H54 (cell line): ENCODE measurements around the gene CTDSPL.

Experiments used
- DNase-seq: peaks from one replicate; pipeline ENCODE4 v3.0.0; 2011; ENCODE audit warnings: low spot score, mixed read lengths; ENCODE audit not compliant: insufficient read length
- FAIRE-seq: peaks from 3 replicates; lab custom pipeline; 2011; peaks lifted over from hg19 to GRCh38; lab: Jason Lieb, UNC
- POLR2A ChIP-seq: IDR thresholded peaks from 2 replicates; pipeline ENCODE4 v1.6.1; 2011; ENCODE audit warnings: low read depth, mild to moderate bottlenecking, low read length

Gene CTDSPL

DNA sequence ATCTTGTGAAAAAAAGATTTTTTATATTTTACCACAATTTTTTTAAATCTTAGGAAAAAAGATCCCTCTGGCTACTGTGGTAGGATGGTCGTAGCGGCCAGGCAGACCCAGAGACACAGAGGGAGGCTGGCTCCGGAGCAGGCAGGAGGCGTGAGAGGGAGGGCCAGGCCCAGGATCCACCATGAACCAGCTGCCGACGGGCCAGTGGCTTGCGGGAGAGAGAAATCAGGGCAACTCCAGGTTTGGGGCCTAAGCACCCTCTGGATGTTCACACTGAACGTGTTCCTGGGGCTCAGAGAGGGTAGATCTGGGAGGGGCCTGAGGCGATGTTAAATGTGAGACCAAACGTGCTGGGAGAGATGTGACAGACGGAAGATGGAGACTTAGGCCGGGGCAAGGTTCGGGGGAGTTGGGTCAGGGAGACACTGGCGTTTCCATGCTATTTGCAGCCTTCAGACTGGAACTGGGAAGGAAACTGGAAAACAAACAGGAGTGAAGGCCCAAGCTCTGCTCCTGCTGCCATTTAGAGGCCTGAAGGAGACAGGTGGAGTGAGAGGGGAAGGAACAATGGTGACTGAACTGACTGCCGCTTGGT lies 127.3 kb downstream of the CTDSPL start:
- no peak for TF ChIP-seq POLR2A
- no peak for FAIRE-seq
- no peak for DNase-seq

DNA sequence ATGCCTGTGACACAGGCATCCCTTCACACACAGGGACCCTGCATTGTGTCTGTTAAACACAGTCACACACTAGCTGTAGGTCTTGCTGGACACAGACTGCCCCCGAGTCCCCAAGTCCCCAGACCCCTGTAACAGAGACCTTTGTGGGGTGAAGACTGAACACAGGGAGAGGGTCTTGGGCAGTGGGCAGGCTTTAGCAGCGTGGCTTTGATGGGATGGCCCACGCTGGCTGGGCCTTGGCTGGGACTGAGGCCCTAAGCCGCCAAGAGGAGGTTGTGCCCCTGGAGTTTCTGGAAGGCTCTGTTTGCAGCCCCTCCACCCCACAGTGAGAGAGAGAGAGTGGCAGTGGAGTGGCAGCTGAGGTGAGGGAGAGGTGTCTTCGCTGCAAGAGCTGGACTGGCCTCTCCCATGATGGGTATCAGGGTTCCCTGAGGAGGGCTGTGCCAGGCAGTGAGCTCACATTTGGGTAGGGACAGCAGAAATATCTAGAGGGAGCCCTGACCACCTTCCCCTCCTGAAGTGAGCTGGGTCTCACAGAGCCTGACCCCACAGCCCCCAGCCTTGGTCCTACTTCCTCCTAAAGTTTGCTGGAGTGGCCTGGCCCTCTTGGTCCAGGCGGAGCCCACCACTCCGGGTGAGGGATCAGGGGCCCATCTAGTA lies 128.3 kb downstream of the CTDSPL start:
- FAIRE-seq (no peak), DNase-seq (no peak)
- no peak for TF ChIP-seq POLR2A

DNA sequence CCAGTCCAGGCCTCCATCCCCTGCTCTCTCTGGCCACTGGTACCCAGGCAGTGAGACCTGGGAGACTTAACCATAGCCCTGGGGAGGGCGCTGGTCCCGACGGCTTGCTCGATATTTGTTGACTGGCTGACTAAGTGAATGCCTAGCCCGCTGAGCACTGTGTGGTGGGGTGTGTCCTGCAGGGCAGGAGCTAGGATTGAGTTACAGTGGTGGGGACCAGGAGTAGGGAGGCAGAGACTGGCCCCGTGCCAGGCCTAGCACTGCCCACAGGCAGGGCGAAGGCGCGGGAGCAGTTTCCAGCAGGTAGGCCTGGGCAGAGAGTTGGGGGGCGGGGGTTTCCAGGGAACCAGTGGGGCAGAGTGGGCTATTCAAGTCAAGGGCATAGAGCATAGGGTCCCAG lies 128.8 kb downstream of the CTDSPL start, which contains the start of gene VILL:
TSS of gene VILL (plus strand) at position 260 of the 400 bp plus-strand sequence. CDS start 2,887 bp downstream, outside the sequence.
- DNase-seq (no peak), FAIRE-seq (no peak)
- TF ChIP-seq POLR2A, result no peak

DNA sequence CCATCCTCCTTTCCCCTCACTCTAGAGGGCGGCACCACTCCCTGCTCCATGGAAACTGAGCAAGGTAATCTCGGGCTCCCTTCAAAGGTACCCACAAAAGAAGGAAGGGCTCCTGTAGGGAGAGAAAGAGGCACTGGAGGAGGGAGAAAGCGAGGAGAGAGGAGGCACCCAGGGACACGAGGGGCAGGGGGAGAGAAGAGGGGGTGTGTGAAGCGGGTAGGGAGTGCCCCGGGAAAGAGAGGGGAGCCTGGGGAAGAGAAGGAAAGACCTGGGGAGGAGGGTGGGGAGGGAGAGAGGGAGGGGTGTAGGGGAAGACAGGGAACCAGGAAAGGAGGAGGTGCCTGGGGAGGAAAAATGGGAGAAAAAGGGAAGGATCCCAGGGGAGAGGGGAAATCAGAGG lies 129.4 kb downstream of the CTDSPL start:
- FAIRE-seq (no peak), DNase-seq (no peak)
- TF ChIP-seq POLR2A, result no peak

GRCh38 chr3:37991823-37992222 lies 130.1 kb downstream of the CTDSPL start:
- no peak for TF ChIP-seq POLR2A
- FAIRE-seq (no peak), DNase-seq (no peak)

GRCh38 chr3:37992271-37993066 lies 130.8 kb downstream of the CTDSPL start:
- TF ChIP-seq POLR2A, result no peak
- no peak for DNase-seq

GRCh38 chr3:37993067-37993455 lies 131.4 kb downstream of the CTDSPL start:
- TF ChIP-seq POLR2A, result no peak
- DNase-seq, result no peak
- FAIRE-seq, result no peak

More at GRCh38 chr3:37992271-37993066, 130.8 kb downstream of the CTDSPL start:
- FAIRE-seq, result no peak

DNA sequence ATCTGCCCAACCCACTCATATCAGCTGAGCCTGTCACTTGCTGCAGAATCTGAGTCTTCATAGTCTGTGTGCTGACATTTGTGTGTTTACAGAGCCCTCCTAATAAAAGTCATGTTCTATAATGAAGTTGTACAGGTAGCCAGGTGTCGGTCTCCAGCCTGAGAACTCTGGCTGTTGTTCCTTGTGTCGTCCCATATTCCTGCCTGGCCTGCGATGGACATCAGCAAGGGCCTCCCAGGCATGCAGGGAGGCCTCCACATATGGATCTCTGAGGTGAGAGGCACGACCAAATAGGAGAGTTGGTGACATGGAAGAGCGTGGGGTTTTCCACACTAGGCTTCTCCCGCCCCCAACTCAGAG lies 131.8 kb downstream of the CTDSPL start:
- no peak for TF ChIP-seq POLR2A
- DNase-seq (no peak), FAIRE-seq (no peak)

DNA sequence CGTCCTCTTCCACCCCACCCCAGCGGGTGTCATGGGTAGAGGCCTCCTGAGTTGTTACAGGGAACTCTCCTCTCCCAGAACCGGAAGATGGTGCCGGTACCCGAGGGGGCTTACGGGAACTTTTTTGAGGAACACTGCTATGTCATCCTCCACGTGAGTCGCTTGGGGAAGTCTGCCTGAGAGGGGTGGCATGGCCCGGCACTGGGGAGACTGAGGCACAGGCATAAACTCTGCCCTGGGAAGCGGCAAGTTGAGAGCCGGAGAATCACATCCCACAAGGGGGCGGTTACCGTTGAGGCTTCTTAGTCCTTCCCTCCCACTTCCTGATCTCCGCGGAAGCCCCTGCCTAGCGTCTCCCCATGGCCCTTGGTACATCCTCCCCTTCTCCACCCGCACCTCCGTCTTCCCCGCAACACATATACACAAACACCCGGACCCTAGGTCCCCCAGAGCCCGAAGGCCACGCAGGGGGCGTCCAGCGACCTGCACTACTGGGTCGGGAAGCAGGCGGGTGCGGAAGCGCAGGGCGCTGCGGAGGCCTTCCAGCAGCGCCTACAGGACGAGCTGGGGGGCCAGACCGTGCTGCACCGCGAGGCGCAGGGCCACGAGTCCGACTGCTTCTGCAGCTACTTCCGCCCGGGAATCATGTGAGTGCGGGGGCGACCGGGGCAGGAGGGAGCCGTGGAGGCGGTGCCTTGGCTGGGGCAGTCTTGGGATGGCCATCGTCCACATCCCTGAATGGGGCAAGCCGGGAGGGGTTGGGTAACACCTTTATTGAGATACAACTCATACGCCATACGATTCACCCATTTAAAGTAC lies 132.3 kb downstream of the CTDSPL start:
- peak; percentile 30; the same call in 1 of the 2 replicates for TF ChIP-seq POLR2A
- DNase-seq (no peak), FAIRE-seq (no peak)

GRCh38 chr3:37994639-37994972 lies 132.9 kb downstream of the CTDSPL start:
- DNase-seq (no peak), FAIRE-seq (no peak)
- TF ChIP-seq POLR2A, result no peak

DNA sequence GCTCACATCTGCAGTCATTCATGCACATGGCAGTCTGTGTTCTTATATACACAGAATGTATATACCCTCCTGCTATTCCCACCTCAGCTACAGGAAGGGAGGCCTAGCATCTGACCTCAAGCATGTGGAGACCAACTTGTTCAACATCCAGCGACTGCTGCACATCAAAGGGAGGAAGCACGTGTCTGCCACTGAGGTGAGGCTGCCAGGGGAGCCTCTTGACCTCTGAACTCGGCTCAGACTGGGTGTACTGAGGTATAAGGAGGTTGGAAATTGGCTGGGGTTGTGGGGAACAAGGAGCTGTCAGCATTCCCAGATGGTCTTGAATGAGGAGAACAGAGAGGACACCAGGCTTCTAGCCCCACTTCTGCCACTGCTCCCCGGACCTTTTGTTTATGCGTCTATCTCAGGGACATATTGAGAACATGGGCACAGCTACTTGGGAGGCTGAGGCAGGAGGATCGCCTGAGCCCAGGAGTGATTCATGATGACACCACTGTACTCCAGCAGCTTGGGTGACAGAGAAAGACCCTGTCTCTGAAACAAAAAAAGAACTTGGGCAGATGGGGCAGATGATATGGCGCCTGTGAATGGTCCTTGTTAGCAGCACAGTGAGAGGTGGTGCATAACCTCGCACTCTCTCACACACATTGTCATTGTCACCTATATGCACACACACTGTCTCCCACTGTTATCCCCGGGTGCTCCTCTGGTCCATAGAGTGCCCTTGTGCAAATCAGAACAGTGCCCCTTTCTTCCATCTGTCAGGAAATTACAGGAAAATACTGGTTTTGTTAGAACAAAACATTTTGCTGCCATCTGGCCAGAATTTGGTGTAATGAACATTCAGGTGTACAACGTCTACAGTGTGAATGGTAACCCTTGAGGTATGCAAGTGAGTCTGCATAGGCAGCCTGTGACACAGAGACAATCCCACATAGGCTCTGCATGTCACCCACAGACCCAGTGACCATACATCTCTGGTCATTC lies 134.3 kb downstream of the CTDSPL start:
- FAIRE-seq (no peak), DNase-seq (no peak)
- TF ChIP-seq POLR2A, result no peak

DNA sequence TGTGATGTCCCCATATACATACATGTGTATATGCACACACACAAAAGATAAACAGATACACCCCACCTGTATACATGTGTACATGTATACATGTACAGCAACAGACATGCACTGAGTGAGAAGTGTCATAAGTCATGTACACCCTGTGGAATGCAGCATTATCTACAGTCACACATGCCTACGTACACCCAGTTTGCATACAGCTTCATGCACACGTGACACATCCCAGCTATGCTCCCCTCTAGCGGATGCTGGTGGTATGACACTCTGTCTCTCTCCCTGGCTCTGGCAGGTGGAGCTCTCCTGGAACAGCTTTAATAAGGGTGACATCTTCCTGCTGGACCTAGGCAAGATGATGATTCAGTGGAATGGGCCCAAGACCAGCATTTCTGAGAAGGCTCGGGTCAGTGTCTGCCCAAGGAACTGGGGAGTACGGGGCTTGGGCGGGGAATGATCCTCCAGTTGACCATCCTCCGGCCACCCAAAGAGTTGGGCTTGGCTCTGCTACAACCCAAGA lies 135.2 kb downstream of the CTDSPL start:
- no peak for TF ChIP-seq POLR2A
- peak; percentile 45 for FAIRE-seq
- peak; percentile 73 for DNase-seq
